Measurements from ENCODE around the gene SP8.
A peak's percentile ranks its signal among the peaks of the same experiment; 100 is the strongest.

Gene SP8

DNA sequence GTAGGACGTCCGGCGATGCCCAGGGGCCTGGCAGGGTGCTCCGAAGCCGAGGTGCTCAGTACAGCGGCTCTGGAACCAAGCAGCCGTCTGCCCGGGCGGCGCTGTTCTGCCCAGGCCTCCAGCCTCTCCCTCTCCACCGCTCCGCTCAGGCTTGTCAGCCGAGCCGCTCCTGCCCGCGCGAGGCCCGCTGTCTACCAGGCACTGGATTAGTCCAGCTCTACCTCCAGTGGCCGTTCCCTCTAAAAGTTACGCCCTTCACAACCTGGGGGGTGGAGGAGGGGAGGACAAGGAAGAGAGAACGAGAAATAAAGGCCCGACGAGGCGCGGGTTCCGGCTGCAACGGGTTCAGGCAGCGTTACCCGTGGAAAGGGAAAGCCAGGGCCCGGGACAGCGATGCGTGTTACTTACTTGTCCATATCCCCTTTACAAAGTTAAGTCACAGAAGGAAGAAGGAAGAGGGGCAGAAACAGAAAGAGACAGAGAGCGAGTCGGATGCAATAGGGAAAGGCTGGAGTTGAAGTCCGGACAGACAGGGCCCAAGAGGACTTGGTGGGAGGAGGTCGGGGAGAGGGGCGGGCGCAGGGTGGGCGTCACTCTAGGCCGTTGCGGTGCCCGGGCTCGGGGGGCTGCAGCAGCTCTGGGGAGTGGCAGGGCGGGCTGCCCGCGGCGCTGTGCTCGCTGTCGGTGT lies 2.8 kb downstream of the SP8 start:
- peak overlapping the region; percentile 8 for H3K4me3 ChIP-seq (ENCODE audit: low read depth, low read length)
- peak; percentile 20 for DNase-seq (ENCODE audit: low read depth)
- TF ChIP-seq, protein P1, sequence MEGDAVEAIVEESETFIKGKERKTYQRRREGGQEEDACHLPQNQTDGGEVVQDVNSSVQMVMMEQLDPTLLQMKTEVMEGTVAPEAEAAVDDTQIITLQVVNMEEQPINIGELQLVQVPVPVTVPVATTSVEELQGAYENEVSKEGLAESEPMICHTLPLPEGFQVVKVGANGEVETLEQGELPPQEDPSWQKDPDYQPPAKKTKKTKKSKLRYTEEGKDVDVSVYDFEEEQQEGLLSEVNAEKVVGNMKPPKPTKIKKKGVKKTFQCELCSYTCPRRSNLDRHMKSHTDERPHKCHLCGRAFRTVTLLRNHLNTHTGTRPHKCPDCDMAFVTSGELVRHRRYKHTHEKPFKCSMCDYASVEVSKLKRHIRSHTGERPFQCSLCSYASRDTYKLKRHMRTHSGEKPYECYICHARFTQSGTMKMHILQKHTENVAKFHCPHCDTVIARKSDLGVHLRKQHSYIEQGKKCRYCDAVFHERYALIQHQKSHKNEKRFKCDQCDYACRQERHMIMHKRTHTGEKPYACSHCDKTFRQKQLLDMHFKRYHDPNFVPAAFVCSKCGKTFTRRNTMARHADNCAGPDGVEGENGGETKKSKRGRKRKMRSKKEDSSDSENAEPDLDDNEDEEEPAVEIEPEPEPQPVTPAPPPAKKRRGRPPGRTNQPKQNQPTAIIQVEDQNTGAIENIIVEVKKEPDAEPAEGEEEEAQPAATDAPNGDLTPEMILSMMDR (conservative IDR thresholded peaks at IDR 0.05; ENCODE audit: low read depth, low read length): peak; percentile 18

DNA sequence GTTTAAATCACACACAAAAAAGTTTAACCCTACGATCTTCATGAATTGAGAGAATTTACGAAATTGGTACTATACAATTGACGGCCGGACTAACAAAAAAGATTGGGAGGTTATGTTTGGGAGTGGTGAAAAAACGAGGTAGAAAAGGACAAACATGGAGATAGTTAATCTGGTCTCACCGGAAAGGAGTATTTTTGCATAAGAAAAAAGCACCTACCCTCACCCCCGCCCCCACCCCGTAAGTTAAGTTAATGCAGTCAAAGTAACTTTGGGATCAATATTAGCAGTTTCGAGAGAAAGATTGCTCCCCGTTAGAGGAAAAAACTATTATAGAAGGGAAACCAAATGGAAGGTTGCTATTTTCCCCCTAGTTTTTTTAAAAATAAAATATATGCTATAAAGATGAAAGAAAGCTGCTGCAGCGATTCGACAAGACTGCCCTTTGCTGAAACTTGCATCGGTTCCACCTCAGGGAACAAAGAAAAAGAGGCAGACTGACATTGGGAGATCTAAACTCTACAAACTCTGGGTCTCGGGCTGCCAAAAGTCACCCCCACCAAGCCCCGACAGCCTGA lies 3.5 kb downstream of the SP8 start:
- H3K4me3 ChIP-seq (ENCODE audit: low read depth, low read length): no peak overlapping the region
- no peak for DNase-seq (ENCODE audit: low read depth)
- TF ChIP-seq, protein P1 (conservative IDR thresholded peaks at IDR 0.05; ENCODE audit: low read depth, low read length): no peak

DNA sequence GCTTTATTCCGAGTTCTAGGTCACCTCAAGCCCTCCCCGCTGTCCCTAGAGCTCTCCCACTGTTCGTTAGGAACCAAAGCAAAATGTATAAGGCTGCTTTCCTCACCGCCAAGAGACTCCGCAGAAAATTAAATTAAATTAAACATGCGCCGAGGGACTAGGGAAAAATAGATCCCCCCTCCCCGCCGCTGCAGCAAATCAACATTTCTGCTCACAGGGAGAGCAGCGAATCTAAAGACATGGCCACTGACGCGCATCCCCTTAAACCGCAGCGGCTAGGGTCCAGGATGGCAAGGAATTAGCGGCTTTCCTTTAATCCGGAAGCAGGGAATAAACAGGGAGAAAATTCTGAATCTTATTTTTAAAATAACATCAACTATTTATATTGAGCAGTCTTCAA lies 7.6 kb downstream of the SP8 start:
- TF ChIP-seq, protein P1 (conservative IDR thresholded peaks at IDR 0.05; ENCODE audit: low read depth, low read length): no peak
- H3K4me3 ChIP-seq (ENCODE audit: low read depth, low read length): no peak overlapping the region
- DNase-seq (ENCODE audit: low read depth): no peak

DNA sequence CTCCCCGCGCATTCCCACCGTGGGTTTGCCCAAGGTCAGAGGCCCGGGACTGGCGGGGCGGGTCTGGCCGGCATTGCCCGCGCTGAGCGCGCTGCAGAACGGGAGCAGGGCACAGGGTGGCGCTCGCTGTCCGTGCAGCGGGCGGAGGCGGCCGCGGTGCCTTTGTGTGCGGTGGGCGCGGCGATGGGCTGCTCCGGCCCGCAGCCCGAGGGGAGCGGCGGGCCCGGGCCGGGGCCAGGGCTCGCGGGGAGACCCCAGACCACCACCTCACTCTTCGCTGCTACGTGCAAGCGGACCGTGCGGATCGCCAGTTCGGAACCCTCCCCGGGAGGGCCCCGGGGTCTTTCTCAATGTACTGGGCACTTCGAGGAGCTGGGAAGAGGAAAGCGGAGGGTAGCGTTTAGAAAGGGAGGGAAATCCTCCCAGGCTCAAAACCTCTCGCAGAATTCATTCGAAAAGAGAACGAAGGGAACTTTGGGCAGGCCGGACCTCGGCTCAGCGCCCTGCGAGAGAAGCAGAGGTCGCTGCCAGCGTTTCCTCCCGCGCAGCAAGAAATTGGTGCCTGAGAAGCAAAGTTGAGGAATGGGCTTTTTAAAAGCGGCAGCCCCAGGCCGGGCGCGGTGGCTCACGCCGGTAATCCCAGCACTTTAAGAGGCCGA lies 8.5 kb downstream of the SP8 start:
- peak overlapping the region; percentile 28 for H3K4me3 ChIP-seq (ENCODE audit: low read depth, low read length)
- TF ChIP-seq, protein P1 (conservative IDR thresholded peaks at IDR 0.05; ENCODE audit: low read depth, low read length): peak; percentile 46
- peak; percentile 23 for DNase-seq (ENCODE audit: low read depth)

DNA sequence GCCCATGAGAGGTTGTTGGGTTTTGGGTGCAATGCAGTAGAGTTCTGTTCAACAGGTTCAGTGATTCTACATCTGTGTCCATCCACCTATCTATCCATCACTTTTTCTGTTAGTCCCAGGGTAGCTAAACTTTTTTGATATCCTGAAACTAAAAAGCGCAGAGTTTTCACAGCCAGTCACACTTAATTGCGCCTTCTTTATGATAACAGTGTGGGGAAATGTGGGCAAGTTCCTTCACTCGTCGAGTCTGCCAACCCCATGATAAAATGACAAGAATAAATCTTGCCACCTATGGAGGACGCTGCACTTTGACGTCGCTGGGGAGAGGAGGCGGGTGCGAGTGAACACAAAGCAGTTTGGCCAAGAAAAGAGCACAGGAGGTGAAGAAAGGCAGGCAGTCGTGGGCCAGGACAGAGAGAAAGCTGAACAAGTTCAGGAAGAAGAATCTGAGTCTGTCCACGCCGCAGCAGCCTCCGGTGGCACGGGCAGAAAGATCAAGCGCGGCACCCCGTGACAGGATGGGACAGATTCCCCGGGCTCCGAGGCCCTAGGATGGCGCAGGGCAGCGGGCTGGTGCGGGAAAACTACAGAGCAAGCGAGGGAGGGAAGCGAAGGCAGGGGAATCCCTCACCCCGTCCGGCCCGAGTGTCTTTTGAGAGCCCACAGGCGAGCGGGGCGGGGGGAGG lies 9.2 kb downstream of the SP8 start:
- TF ChIP-seq, protein P1 (conservative IDR thresholded peaks at IDR 0.05; ENCODE audit: low read depth, low read length): no peak
- no peak for DNase-seq (ENCODE audit: low read depth)
- H3K4me3 ChIP-seq (ENCODE audit: low read depth, low read length): no peak overlapping the region

DNA sequence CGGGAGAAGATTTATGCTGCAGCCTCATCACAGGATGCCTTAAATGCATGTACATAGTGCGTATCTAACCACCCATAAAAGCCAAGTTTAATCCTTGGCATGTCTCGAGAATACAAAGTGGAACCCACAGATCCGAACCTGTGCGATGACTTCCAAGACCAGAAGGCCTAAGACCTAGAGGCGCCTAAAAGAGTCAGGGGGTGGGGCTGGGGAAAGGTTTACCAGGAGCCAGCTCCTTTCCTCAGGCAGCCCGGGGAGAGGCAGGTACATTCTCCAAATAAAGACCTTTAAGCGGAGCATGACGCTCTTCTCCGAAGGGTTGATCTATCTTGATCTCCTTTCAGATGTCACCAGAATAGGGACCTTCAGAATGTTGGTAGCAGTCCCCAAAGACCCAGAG lies 9.7 kb downstream of the SP8 start:
- no peak for DNase-seq (ENCODE audit: low read depth)
- no peak overlapping the region for H3K4me3 ChIP-seq (ENCODE audit: low read depth, low read length)
- TF ChIP-seq, protein P1 (conservative IDR thresholded peaks at IDR 0.05; ENCODE audit: low read depth, low read length): no peak

Measured in choroid plexus epithelial cell (primary cell).